CD4-positive, alpha-beta T cell treated with Interleukin-6 for 4 hours (primary cell): Measurements from ENCODE around the gene ATP6V1A.
A peak's percentile ranks its signal among the peaks of the same experiment; 100 is the strongest.
"Not testable (repeated sequence)": the region's sequence is repeated elsewhere in the genome, so short reads cannot be mapped to it uniquely, and the experiment has no call there.

Experiments
- DNase-seq: peaks from one replicate; pipeline ENCODE4 v3.0.0-alpha.2; 2020; ENCODE audit warnings: mixed read lengths

Gene ATP6V1A

DNA sequence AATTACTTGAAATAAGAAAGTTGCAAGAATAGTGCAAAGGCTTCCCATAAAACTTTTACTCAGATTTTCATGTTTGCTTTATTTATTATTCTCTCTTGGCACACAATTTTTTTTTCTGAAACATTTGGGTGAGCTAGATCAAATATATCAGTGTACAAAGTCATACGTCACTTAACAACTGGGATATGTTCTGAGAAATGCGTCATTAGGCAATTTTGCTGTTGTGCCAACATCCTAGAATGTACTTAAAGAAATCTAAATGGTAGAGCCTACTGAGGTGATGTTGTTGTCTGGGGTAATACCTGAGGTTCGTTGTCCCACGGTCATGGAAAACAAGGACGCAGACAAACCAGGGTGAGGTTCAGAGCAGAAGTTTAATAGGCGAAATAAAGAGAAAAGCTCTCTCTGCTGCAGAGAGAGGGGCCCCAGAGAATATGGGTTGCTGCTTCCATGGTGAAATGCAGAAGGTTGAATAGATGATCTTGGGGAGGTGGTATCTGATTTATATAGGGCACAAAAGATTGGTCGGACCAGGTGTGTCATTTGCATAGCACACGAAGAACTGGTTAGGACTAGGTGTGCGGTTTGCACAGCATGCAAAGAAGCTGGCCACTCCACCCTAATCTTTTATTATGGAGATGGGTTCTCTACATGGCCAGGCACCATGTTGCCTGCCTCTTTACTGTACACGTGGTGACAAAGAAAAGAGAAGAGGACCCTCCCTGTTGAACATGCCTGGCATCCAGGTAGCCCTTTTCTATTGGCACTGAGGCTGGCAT, 82.9 kb downstream of the ATP6V1A start:
- DNase-seq = no peak

DNA sequence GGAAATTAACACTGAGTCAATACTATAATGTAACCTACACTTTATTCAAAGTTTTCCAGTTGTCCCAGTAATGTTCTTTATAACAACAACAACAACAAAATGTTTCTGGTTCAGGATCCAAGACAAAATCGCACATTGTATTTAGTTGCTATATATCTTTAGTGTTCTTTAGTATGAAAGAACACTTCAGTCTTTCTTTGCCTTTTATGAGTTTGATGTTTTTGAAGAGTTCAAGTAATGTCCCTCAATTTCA, 84.2 kb downstream of the ATP6V1A start:
- no peak for DNase-seq

DNA sequence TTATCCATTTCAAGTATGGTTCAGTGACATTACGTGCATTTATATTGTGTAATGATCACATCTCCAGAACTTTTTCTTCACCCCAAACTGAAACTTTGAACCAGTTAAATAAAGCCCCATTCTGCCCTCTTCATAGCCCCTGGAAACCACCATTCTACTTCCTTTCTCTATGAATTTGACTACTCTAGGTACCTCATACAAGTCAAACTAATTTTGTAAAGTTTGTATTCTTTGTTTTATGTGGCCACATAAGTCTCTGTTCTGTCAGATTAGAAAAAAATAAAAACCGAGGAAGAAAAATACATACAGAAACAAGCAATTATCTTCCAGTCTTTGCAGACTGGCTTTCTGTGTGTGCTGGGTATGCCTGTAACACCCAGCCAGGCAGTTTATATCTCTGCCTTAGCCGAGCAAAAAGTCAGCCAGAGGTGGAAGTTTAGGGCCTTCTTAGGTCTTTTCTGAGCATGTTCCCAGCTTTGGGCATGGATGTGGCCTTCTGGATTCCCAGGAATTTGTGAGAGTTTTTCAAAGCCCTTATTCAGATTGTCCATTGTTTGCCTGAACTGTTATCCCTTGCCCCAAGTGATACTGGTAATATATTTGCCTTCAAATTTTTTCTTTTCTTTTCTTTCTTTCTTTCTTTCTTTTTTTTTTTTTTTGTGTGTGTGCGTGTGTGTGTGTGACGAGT, 85.8 kb downstream of the ATP6V1A start:
- DNase-seq = no peak

DNA sequence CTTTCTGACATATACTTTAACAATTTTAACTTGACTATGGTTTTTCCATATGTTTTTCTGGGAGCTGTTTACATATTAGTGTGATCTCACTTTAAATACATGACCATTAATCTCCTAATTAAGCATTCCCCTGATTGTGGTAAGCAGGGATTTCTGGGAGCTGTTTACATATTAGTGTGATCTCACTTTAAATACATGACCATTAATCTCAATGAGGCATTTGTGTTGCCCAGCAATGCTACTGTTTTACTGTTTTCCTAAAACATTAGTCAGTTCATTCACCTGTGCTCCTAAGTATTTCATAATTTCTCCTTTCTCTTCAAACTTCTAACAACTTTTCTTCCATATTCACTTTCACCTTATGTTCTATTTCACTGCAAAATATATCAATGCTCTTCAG, 88.1 kb downstream of the ATP6V1A start:
- no peak for DNase-seq

DNA sequence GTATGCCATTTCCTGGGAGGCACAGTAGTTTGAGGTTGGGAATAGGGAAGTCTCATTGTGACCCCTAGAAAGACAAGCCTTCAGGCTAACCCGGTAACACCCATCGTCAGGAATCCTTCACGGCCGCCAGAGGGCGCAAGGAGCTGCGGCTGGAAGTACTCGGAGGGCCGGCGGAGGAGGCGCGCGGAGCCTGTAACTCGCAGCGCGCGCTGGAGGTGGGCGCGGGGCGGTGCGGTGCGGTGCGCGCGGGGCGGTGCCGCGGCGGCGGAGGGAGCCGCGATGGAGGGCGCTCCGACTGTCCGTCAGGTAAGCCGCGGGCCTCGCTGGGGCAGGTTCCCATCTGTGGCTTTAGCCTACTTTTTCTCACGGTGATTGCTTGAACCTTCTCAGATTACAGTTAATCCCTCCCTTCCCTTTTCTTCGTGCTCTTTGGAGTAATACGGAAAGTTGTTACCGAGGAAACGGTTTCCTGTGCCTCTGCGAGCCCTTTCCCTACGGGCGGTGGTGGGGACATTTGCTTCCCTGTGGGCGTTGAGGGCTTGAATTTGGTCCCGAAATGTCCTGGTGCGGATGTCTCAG, 91.9 kb downstream of the ATP6V1A start, which contains the start of gene GRAMD1C:
GRAMD1C (plus strand) TSS at position 158 of the 579 bp plus-strand sequence; CDS start at position 280, 122 bp downstream.
- peak; percentile 89 for DNase-seq

DNA sequence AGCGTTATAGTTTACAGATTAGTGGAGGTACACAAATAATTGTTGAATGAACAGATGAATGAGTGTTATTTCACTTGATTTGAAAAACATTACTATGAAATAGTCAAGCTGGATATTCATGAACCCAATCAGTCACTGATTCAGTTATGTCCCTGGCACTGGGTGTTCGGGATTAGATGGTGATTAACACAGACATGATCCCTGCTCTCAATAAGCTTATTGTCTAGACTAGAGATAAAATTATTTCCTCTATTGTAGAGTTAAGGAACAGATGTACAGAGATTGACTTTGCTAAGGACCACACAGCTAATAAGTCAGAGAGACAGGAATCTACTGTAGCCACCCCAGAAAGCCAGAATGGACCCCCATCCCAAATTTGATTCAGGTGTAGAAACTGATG, 92.7 kb downstream of the ATP6V1A start:
- DNase-seq = no peak

DNA sequence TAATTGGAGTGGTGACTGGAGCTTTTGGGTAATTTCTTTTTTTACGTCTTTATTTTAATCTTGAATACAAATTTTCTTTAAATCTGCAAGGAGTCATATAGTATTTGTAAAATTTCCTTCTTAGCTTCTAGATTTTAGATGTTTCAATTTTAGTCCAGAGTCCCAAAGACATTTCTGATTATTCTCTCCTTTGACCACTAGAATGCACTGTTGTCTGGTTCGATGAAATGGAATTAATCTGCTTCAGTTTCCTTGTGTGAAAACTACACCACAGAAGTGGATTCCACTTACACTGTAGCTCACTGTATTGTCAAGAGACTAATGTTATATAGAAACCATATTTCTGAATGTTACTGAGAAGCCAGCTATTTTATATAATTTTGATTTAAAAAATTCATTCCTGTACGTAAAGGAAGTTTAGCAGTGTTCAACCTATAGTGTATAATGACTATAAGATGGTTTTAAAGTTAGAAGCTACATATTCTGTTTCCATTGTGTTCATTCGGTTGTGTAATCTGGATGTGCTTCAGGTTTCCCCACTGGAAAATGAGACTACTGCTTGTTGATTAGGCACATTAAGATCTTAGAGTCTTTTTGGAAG, 97.9 kb downstream of the ATP6V1A start:
- no peak for DNase-seq

DNA sequence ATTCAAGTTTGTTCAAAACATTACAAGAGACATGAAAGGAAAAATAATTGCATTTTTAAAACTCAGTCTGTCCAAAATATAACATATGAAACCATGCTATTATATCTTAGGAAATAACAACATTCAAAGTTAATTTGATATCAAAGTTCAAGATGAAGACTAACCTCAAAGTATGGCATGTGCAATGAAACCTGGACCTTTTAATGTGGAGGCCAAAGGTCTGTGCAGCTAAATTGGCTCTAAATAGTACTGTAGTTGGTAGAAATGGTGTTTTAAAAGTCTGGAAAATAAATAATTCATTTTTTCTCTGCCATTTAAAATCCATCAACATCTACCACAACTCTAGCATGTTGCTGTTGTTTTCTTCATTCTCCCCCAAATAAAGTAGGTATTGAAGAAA, 100.4 kb downstream of the ATP6V1A start:
- DNase-seq = no peak

DNA sequence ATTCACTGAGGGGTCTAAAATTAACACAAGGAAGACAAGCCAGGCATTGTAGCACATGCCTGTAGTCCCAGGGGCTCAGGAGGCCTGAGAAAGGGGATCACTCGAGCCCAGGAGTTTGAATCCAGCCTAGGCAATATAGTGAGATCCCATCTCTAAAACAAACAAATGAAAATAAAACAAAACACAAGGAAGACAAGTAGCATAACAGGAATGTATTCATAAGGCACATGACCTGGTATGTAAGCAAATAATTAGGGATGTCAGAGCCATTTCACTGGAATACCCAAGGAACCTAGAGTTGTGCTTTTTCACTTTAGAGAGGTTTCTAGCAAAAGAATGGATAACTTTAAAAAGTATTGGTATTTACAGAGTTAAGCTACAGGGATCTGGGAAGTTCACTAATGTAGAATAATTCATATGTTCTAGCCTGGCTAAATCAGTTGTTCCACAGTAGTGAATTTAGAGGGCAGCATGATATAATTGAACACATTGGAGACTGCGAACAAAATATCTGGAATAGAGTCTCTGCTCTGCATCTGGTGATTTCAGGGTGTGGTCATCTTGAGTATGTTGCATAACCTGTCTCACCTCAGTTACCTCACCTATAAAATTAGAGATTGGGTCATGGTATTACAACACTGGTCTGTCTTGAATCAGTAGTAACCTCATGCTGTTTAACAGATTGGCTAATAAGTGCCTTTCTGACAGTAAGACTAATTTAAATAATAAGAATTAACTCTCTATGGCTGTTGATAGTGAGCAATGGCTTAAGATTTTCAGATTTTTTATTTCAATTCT, 101.0 kb downstream of the ATP6V1A start:
- DNase-seq = no peak

DNA sequence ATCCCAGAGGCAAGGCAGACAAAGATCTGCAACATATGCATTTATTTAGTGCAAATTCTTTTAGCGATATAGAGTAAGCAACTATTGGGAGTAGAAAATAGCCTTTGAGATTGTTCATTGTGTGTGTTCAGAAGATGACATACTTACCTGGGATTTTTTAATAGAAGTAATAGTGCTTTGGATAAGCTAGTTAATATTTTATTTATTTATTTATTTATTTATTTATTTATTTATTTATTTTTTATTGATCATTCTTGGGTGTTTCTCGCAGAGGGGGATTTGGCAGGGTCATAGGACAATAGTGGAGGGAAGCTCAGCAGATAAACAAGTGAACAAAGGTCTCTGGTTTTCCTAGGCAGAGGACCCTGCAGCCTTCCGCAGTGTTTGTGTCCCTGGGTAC, 102.2 kb downstream of the ATP6V1A start:
- DNase-seq = not testable (repeated sequence)

DNA sequence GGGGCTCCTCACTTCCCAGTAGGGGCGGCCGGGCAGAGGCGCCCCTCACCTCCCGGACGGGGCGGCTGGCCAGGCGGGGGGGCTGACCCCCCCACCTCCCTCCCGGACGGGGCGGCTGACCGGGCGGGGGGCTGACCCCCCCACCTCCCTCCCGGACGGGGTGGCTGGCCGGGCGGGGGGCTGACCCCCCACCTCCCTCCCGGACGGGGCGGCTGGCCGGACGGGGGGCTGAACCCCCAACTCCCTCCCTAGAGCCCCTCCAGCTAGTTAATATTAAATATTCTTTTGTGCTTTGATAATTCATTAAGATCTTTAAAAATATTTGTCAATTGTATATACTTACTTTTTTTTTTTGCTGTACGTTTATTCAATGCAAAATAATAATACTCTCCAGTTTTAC, 103.0 kb downstream of the ATP6V1A start:
- not testable (repeated sequence) for DNase-seq

DNA sequence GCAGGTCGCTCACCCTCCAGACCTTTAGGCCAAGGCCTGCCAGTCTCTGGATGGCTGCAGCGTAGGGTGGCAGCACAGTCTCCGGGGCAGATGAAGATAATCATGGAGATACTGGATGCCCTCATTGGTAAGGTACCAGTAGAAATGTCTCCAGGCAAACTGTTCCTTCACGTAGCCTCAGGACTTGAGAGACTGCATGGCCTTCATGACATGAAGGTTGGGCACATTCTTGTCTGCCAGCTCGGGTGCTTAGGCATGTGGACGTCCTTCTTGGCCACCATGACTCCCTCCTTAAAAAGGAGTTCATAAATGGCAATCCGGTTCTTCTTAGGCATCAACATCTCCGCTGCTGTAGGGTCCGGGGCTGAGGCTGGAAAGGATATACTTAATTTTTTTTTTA, 103.6 kb downstream of the ATP6V1A start:
- DNase-seq = not testable (repeated sequence)

DNA sequence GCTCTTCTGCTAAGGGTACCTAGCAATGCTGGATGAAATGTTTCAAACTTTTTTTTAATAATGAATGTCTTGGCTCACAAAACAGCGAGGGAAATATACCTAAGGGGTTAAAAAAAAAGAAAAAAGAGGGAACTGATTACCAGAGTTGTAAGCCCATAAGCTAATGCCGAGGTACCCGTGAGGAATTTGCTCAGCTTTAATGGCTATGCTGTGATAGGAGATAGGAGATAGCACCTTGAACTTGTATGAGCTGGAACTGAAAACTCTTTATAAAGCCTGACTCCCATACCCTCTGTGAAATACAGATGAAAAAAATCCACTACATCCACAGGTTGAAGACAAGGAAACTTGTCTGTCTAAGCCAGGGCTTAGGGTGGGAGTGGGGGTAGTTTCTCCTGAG, 105.7 kb downstream of the ATP6V1A start:
- no peak for DNase-seq
